ENCODE measurements around the gene LYPD6.

- TF ChIP-seq CTCF (IDR thresholded peaks at IDR 0.05) (no peak), ZFX (IDR thresholded peaks at IDR 0.05; ENCODE audit: borderline replicate concordance) (no peak)
Measured at GRCh38 chr2:149363958-149364357, 33.6 kb downstream of the LYPD6 start.
